ENCODE data around the gene TGM1.

DNA sequence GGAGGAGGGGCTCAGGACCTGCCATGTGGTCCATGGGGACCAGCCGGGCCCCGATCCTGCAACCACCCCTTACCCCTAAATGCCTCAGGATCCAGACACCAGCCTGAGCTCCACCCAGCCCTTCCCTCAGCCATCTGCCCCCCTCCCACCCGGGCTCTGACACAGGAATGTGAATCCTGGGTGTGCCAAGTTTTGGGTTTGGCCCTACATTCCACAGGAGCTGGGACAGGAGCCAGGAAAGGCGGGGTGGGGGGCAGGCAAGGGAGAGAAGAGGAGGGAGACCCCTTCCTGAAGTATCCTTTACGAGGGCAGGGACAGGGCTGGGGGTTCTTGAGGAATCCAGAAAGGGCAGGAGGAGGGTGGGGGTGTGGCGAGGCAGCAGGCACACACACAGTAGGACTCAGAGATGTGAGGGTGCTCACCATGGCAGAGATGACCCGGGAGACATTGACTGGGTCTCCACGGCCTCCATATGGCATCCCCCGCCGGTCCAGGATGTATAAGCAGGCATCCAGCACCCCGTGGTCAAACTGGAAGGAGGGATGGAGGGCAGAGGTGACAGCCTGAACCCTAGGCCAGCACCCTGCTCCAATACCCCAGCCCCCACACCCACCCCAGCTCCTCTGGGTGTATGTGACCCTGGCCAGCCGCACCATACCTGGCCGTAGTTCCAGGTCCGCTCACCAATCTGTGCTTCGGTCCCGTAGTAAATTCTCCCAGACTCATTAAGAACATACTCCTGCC, 3.5 kb downstream of the TGM1 start:
- TF ChIP-seq, protein P1, sequence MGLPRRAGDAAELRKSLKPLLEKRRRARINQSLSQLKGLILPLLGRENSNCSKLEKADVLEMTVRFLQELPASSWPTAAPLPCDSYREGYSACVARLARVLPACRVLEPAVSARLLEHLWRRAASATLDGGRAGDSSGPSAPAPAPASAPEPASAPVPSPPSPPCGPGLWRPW (IDR thresholded peaks at IDR 0.05), result no peak
- TF ChIP-seq, protein P2, sequence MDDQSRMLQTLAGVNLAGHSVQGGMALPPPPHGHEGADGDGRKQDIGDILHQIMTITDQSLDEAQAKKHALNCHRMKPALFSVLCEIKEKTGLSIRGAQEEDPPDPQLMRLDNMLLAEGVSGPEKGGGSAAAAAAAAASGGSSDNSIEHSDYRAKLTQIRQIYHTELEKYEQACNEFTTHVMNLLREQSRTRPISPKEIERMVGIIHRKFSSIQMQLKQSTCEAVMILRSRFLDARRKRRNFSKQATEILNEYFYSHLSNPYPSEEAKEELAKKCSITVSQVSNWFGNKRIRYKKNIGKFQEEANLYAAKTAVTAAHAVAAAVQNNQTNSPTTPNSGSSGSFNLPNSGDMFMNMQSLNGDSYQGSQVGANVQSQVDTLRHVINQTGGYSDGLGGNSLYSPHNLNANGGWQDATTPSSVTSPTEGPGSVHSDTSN (IDR thresholded peaks at IDR 0.05), result no peak
- TF ChIP-seq, protein P3, sequence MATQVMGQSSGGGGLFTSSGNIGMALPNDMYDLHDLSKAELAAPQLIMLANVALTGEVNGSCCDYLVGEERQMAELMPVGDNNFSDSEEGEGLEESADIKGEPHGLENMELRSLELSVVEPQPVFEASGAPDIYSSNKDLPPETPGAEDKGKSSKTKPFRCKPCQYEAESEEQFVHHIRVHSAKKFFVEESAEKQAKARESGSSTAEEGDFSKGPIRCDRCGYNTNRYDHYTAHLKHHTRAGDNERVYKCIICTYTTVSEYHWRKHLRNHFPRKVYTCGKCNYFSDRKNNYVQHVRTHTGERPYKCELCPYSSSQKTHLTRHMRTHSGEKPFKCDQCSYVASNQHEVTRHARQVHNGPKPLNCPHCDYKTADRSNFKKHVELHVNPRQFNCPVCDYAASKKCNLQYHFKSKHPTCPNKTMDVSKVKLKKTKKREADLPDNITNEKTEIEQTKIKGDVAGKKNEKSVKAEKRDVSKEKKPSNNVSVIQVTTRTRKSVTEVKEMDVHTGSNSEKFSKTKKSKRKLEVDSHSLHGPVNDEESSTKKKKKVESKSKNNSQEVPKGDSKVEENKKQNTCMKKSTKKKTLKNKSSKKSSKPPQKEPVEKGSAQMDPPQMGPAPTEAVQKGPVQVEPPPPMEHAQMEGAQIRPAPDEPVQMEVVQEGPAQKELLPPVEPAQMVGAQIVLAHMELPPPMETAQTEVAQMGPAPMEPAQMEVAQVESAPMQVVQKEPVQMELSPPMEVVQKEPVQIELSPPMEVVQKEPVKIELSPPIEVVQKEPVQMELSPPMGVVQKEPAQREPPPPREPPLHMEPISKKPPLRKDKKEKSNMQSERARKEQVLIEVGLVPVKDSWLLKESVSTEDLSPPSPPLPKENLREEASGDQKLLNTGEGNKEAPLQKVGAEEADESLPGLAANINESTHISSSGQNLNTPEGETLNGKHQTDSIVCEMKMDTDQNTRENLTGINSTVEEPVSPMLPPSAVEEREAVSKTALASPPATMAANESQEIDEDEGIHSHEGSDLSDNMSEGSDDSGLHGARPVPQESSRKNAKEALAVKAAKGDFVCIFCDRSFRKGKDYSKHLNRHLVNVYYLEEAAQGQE (IDR thresholded peaks at IDR 0.05), result no peak
- TF ChIP-seq, protein P4, sequence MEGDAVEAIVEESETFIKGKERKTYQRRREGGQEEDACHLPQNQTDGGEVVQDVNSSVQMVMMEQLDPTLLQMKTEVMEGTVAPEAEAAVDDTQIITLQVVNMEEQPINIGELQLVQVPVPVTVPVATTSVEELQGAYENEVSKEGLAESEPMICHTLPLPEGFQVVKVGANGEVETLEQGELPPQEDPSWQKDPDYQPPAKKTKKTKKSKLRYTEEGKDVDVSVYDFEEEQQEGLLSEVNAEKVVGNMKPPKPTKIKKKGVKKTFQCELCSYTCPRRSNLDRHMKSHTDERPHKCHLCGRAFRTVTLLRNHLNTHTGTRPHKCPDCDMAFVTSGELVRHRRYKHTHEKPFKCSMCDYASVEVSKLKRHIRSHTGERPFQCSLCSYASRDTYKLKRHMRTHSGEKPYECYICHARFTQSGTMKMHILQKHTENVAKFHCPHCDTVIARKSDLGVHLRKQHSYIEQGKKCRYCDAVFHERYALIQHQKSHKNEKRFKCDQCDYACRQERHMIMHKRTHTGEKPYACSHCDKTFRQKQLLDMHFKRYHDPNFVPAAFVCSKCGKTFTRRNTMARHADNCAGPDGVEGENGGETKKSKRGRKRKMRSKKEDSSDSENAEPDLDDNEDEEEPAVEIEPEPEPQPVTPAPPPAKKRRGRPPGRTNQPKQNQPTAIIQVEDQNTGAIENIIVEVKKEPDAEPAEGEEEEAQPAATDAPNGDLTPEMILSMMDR (IDR thresholded peaks at IDR 0.05), result no peak
- TF ChIP-seq POLR2A (IDR thresholded peaks at IDR 0.05; ENCODE audit: low read length), result no peak
- no peak for TF ChIP-seq MYC (IDR thresholded peaks at IDR 0.05; ENCODE audit: borderline replicate concordance, low read length)
- no peak for TF ChIP-seq ZFP36 (IDR thresholded peaks at IDR 0.05; ENCODE audit: borderline replicate concordance, partially characterized antibody)
- TF ChIP-seq EP300 (IDR thresholded peaks at IDR 0.05), result no peak
- TF ChIP-seq SMC3 (IDR thresholded peaks at IDR 0.05), result no peak
- no peak for TF ChIP-seq HDAC2 (IDR thresholded peaks at IDR 0.05)
